SK-N-SH (cell line): ENCODE results near the gene TTC28. TPM values are rescaled to one million over a fixed set of nuclear protein-coding genes. Genes with fewer than 3 reads are reported as not detected.

ENCODE experiments used
- CTCF ChIA-PET: fragments of 300-600, 350-600 bp; formaldehyde crosslinking; extraction: SDS; loops from one replicate; lab custom pipeline; 2021; lab: Yijun Ruan, JAX
- POLR2A ChIA-PET: fragments of 350-600 bp; sonication (Branson Sonifier 250); formaldehyde crosslinking; extraction: SDS; loops from one replicate; lab custom pipeline; 2020; ENCODE audit warnings: antibody characterized with exemption, inconsistent platforms; lab: Yijun Ruan, JAX
- DNase-seq: peaks from one replicate; pipeline ENCODE4 v3.0.0; 2012
- H2AFZ ChIP-seq: fragments of 200-600 bp; sonication (generic); 2 replicates; pipeline ENCODE4 v1.8.1; 2016; ENCODE audit warnings: antibody characterized with exemption, mild to moderate bottlenecking, low read depth
- H3F3A ChIP-seq: fragments of 200-600 bp; sonication (generic); replicated peaks from 2 replicates; pipeline ENCODE3; 2016; ENCODE audit warnings: antibody characterized with exemption, mild to moderate bottlenecking; ENCODE audit not compliant: insufficient read depth
- H3K27ac ChIP-seq, 2 experiments: fragments of 200-500 bp in 1 of 2; fragments of 200-600 bp in 1 of 2; sonication (Bioruptor generic) in 1 of 2; sonication (generic), shearing (Covaris generic) in 1 of 2; 2 replicates each; pipeline versions ENCODE4 v1.5.1 to v1.6.1; 2014 to 2016; ENCODE audit warnings: low read depth in 2 of 2, inconsistent platforms in 1 of 2, low read length in 1 of 2, mild to moderate bottlenecking in 1 of 2, mixed read lengths in 1 of 2
- H3K27me3 ChIP-seq: fragments of 200-600 bp; sonication (generic), shearing (Covaris generic); 2 replicates; pipeline ENCODE4 v1.6.1; 2016; ENCODE audit warnings: mixed run types; ENCODE audit not compliant: insufficient read depth
- H3K36me3 ChIP-seq, 2 experiments: fragments of 200-500 bp in 1 of 2; fragments of 200-600 bp in 1 of 2; sonication (Bioruptor generic) in 1 of 2; sonication (generic) in 1 of 2; replicated peaks in 1 of 2; 2 replicates each; pipeline versions ENCODE3 to v1.5.1; 2014 to 2016; ENCODE audit warnings: low read length in 1 of 2, mild to moderate bottlenecking in 1 of 2; ENCODE audit not compliant: insufficient read depth in 2 of 2, control insufficient read depth in 1 of 2
- H3K4me1 ChIP-seq, 2 experiments: fragments of 200-500 bp in 1 of 2; fragments of 200-600 bp in 1 of 2; sonication (Bioruptor generic) in 1 of 2; sonication (generic), shearing (Covaris generic) in 1 of 2; 2 replicates each; pipeline versions ENCODE4 v1.5.1 to v1.6.1; 2014 to 2016; ENCODE audit warnings: low read depth in 1 of 2, low read length in 1 of 2, mixed run types in 1 of 2; ENCODE audit not compliant: insufficient read depth in 2 of 2, control insufficient read depth in 1 of 2
- H3K4me2 ChIP-seq: fragments of 200-600 bp; sonication (generic), shearing (Covaris generic); 2 replicates; pipeline ENCODE4 v1.6.1; 2017; ENCODE audit warnings: mixed run types
- H3K4me3 ChIP-seq, 2 experiments: fragments of 200-500 bp in 1 of 2; fragments of 200-600 bp in 1 of 2; sonication (Bioruptor generic) in 1 of 2; sonication (generic), shearing (Covaris generic) in 1 of 2; 2 replicates each; pipeline versions ENCODE4 v1.5.1 to v1.8.1; 2014 to 2016; ENCODE audit warnings: low read depth in 2 of 2, inconsistent platforms in 1 of 2, low read length in 1 of 2, mild to moderate bottlenecking in 1 of 2, mixed read lengths in 1 of 2, moderate library complexity in 1 of 2
- H3K79me2 ChIP-seq: fragments of 200-600 bp; sonication (generic); 2 replicates; pipeline ENCODE4 v1.8.1; 2017; ENCODE audit warnings: mild to moderate bottlenecking; ENCODE audit not compliant: insufficient read depth
- H3K9ac ChIP-seq: fragments of 200-600 bp; sonication (generic); 2 replicates; pipeline ENCODE4 v1.6.1; 2017; ENCODE audit warnings: mixed run types
- H3K9me2 ChIP-seq: fragments of 200-600 bp; sonication (generic); 2 replicates; pipeline ENCODE4 v1.6.1; 2017; ENCODE audit warnings: mixed run types
- H3K9me3 ChIP-seq: fragments of 200-600 bp; sonication (generic); 2 replicates; pipeline ENCODE4 v1.6.1; 2017; ENCODE audit warnings: mixed run types, mild to moderate bottlenecking, moderate library complexity
- H4K20me1 ChIP-seq: fragments of 200-600 bp; sonication (generic); 2 replicates; pipeline ENCODE4 v1.6.1; 2017; ENCODE audit warnings: mild to moderate bottlenecking, mixed run types; ENCODE audit not compliant: insufficient read depth
- CTCF ChIP-seq: fragments of 200-600 bp; sonication (generic); IDR thresholded peaks from 2 replicates; pipeline ENCODE4 v1.6.1; 2017; ENCODE audit warnings: antibody characterized with exemption, mild to moderate bottlenecking, moderate library complexity
- EP300 ChIP-seq, 2 experiments: IDR thresholded peaks; 2 replicates each; pipeline versions ENCODE4 v1.4.0 to v1.6.1; 2012; ENCODE audit warnings: borderline replicate concordance in 1 of 2, low read depth in 1 of 2, low read length in 1 of 2
- EZH2phosphoT487 ChIP-seq: fragments of 200-600 bp; sonication (generic); IDR thresholded peaks from 2 replicates; pipeline ENCODE4 v1.6.1; 2017; ENCODE audit warnings: low read depth, mixed run types, mild to moderate bottlenecking, antibody characterized with exemption, moderate library complexity, borderline replicate concordance
- FOXJ3 ChIP-seq: sonication (generic); formaldehyde crosslinking; IDR thresholded peaks from 2 replicates; pipeline ENCODE4 v1.5.1; 2020; ENCODE audit warnings: mild to moderate bottlenecking, missing genetic modification reagents
- FOXM1 ChIP-seq: IDR thresholded peaks from 2 replicates; pipeline ENCODE4 v1.4.0; 2012; ENCODE audit warnings: low read depth, mild to moderate bottlenecking
- GABPA ChIP-seq: IDR thresholded peaks from 2 replicates; pipeline ENCODE4 v1.4.0; 2012; ENCODE audit warnings: low read depth, mild to moderate bottlenecking
- GATA2 ChIP-seq: sonication (generic); formaldehyde crosslinking; IDR thresholded peaks from 2 replicates; pipeline ENCODE4 v1.5.0; 2020; ENCODE audit warnings: mild to moderate bottlenecking, missing genetic modification reagents
- IRF3 ChIP-seq: fragments of 150-350 bp; IDR thresholded peaks from 2 replicates; pipeline ENCODE4 v1.6.1; 2016; ENCODE audit warnings: mild to moderate bottlenecking, low read depth, low read length
- JUND ChIP-seq: IDR thresholded peaks from 2 replicates; pipeline ENCODE4 v1.4.0; 2012
- MXI1 ChIP-seq: IDR thresholded peaks from 2 replicates; pipeline ENCODE4 v1.6.1; 2012; ENCODE audit warnings: mild to moderate bottlenecking, low read depth, low read length, improper control_type of control experiment
- NFIC ChIP-seq: IDR thresholded peaks from 2 replicates; pipeline ENCODE4 v1.4.0; 2012; ENCODE audit warnings: borderline replicate concordance
- PBX3 ChIP-seq: IDR thresholded peaks from 2 replicates; pipeline ENCODE4; 2012
- RCOR1 ChIP-seq: fragments of 150-350 bp; IDR thresholded peaks from 2 replicates; pipeline ENCODE4 v1.6.1; 2017; ENCODE audit warnings: antibody characterized with exemption, low read length
- REST ChIP-seq: IDR thresholded peaks from 2 replicates; pipeline ENCODE4 v1.6.1; 2012; ENCODE audit warnings: mild to moderate bottlenecking, low read depth, low read length, moderate library complexity
- RFX5 ChIP-seq: IDR thresholded peaks from 2 replicates; pipeline ENCODE4 v1.6.1; 2012; ENCODE audit warnings: mild to moderate bottlenecking, improper control_type of control experiment, low read length
- SIN3A ChIP-seq: IDR thresholded peaks from 2 replicates; pipeline ENCODE4 v1.6.1; 2012; ENCODE audit warnings: low read depth, mild to moderate bottlenecking, low read length, moderate library complexity, borderline replicate concordance
- TAF1 ChIP-seq: IDR thresholded peaks from 2 replicates; pipeline ENCODE4 v1.6.1; 2012; ENCODE audit warnings: low read depth, mild to moderate bottlenecking, low read length, moderate library complexity, borderline replicate concordance
- TEAD4 ChIP-seq: IDR thresholded peaks from 2 replicates; pipeline ENCODE4 v1.4.0; 2012; ENCODE audit warnings: mild to moderate bottlenecking, borderline replicate concordance; ENCODE audit not compliant: insufficient read depth
- USF1 ChIP-seq: IDR thresholded peaks from 2 replicates; pipeline ENCODE4 v1.4.0; 2012; ENCODE audit warnings: low read depth, borderline replicate concordance
- WGBS: methylation state at CpG from one replicate; pipeline ENCODE4 v1.1.6; 2017; ENCODE audit warnings: low lambda C conversion rate; 5-methylcytosine and 5-hydroxymethylcytosine counted together
- polyA plus RNA-seq, 3 experiments: library from polyadenylated mRNA; depleted of rRNA; stranded (reverse); fragments of >200 nt; gene quantifications; 2 replicates each; pipeline ENCODE4 v1.2.3, GENCODE V29; 2012
- TF ChIP-seq, protein P1 (sequence below): IDR thresholded peaks from 2 replicates; pipeline ENCODE4 v1.4.0; 2012; ENCODE audit warnings: low read depth, borderline replicate concordance
- TF ChIP-seq, protein P2 (sequence below): fragments of 150-350 bp; IDR thresholded peaks from 2 replicates; pipeline ENCODE4 v1.6.1; 2017; ENCODE audit warnings: antibody characterized with exemption, low read length, low read depth, borderline replicate concordance

TTC28 gene
- polyA plus RNA-seq, 1 of the 3 experiments (the other 2 are of a cell fraction): 5.9 TPM

- Histone ChIP-seq H3K4me2 (peak overlapping the region; percentile 53), H4K20me1 (no peaks in the 10 kb centered on the region), H3K4me1 (peaks cover 30 to 34% of the 10 kb centered on the region in 2 experiments), H3K9me2 (no peaks in the 10 kb centered on the region), H3K27ac (peak overlapping the region; percentile 77 to 84), H3K79me2 (no peaks in the 10 kb centered on the region), H3K9me3 (no peaks in the 10 kb centered on the region), H3K4me3 (no peak overlapping the region), H3F3A (peaks cover 26% of the 10 kb centered on the region), H3K36me3 (no peaks in the 10 kb centered on the region), H2AFZ (no peak overlapping the region), H3K9ac (no peak overlapping the region), H3K27me3 (no peaks in the 10 kb centered on the region)
- POLR2A ChIA-PET: no interaction called here
- CTCF ChIA-PET: interaction anchor here (1.0 kb wide), 1 partner anchor 37 kb away, joined by 3 read pairs; no protein-coding TSS in a partner anchor
- no peak for DNase-seq
- WGBS: 4% methylated on average over 2 of the region's 2 CpGs
- TF ChIP-seq MXI1 (no peak), TAF1 (no peak), REST (0 out of 2 replicates have a peak, but pooled peaks have one; percentile 20), JUND (peak; percentile 92), USF1 (no peak), SIN3A (no peak), RCOR1 (no peak), NFIC (peak; percentile 82), GATA2 (CRISPR knock-in tag) (no peak), IRF3 (no peak), CTCF (no peak), GABPA (no peak), RFX5 (no peak), EZH2phosphoT487 (no peak), FOXJ3 (CRISPR knock-in tag) (no peak), FOXM1 (no peak), TEAD4 (peak; percentile 97), PBX3 (peak; percentile 87), EP300 (IDR thresholded peaks at IDR 0.05; ENCODE audit: borderline replicate concordance in 1 of 2, low read depth in 1 of 2, low read length in 1 of 2) (peak; percentile 18 to 71; a peak in 2 of 4 replicates)
- TF ChIP-seq, protein P1, sequence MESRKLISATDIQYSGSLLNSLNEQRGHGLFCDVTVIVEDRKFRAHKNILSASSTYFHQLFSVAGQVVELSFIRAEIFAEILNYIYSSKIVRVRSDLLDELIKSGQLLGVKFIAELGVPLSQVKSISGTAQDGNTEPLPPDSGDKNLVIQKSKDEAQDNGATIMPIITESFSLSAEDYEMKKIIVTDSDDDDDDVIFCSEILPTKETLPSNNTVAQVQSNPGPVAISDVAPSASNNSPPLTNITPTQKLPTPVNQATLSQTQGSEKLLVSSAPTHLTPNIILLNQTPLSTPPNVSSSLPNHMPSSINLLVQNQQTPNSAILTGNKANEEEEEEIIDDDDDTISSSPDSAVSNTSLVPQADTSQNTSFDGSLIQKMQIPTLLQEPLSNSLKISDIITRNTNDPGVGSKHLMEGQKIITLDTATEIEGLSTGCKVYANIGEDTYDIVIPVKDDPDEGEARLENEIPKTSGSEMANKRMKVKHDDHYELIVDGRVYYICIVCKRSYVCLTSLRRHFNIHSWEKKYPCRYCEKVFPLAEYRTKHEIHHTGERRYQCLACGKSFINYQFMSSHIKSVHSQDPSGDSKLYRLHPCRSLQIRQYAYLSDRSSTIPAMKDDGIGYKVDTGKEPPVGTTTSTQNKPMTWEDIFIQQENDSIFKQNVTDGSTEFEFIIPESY: peak; percentile 32; the same call in 1 of the 2 replicates
- TF ChIP-seq, protein P2, sequence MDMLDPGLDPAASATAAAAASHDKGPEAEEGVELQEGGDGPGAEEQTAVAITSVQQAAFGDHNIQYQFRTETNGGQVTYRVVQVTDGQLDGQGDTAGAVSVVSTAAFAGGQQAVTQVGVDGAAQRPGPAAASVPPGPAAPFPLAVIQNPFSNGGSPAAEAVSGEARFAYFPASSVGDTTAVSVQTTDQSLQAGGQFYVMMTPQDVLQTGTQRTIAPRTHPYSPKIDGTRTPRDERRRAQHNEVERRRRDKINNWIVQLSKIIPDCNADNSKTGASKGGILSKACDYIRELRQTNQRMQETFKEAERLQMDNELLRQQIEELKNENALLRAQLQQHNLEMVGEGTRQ: no peak
Measured at GRCh38 chr22:28116219-28116673, 563.4 kb downstream of the TTC28 start.
